ENCODE data around the gene USP49.

DNA sequence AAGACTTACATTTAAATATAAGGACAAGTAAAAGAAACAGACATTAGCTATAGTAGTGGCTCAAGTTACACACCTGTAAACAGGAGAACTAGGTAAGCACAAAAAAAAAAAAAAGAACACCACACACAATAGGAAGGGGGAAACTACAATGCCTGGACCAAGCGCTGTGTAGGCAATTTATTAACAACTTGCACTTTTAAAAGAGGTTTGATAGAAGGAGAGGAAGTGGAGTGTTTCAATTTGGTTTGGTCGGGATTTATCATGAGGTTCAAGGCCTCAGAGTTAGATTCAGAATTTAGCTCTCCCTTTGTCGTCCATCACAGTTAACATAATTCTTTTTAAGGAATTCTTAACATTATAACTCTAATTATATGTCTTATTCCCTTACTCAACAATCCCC is 1.1 kb upstream of the USP49 start:
- TF ChIP-seq, protein P1, sequence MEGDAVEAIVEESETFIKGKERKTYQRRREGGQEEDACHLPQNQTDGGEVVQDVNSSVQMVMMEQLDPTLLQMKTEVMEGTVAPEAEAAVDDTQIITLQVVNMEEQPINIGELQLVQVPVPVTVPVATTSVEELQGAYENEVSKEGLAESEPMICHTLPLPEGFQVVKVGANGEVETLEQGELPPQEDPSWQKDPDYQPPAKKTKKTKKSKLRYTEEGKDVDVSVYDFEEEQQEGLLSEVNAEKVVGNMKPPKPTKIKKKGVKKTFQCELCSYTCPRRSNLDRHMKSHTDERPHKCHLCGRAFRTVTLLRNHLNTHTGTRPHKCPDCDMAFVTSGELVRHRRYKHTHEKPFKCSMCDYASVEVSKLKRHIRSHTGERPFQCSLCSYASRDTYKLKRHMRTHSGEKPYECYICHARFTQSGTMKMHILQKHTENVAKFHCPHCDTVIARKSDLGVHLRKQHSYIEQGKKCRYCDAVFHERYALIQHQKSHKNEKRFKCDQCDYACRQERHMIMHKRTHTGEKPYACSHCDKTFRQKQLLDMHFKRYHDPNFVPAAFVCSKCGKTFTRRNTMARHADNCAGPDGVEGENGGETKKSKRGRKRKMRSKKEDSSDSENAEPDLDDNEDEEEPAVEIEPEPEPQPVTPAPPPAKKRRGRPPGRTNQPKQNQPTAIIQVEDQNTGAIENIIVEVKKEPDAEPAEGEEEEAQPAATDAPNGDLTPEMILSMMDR (IDR thresholded peaks at IDR 0.05), result no peak
- no peak for TF ChIP-seq POLR2A (IDR thresholded peaks at IDR 0.05)

All from uterus (tissue), 2 donors.